ENCODE results near the gene SUDS3. TPM values are rescaled to one million over a fixed set of nuclear protein-coding genes. Genes with fewer than 3 reads are reported as not detected.

Gene SUDS3
- total RNA-seq, 5 donors from 2014 or later (not counting 1 experiment from before 2014, with no cell fraction given) = 23.0 to 29.9 (median 26.3) TPM

GRCh38 chr12:118463677-118464076 is 87.3 kb downstream of the SUDS3 start:
- Mint-ChIP-seq H3K27me3 (peaks cover 0 to 2% of the 10 kb centered on the region in 2 donors), H3K9me3 (peaks cover 0 to 6% (median 4%) of the 10 kb centered on the region in 3 donors), H3K4me1 (no peaks in the 10 kb centered on the region), H3K36me3 (no peaks in the 10 kb centered on the region), H3K4me3 (no peak overlapping the region), H3K27ac (no peak overlapping the region)
- no peak for DNase-seq
- Histone ChIP-seq H3K36me3 (ENCODE audit: control insufficient read depth in 2 of 2, extremely low read depth in 1 of 2, insufficient read depth in 1 of 2, low read length in 1 of 2) (no peaks in the 10 kb centered on the region), H3K27ac (ENCODE audit: low read length) (no peak overlapping the region), H3K4me1 (ENCODE audit: control insufficient read depth in 1 of 2, extremely low read depth in 1 of 2, insufficient read depth in 2 of 2, low read length in 2 of 2) (no peaks in the 10 kb centered on the region), H3K4me3 (ENCODE audit: control insufficient read depth in 1 of 2, extremely low read depth in 1 of 2, low read length in 1 of 2) (no peak overlapping the region), H3K9me3 (no peaks in the 10 kb centered on the region), H3K27me3 (replicated peaks in 1 of 2; ENCODE audit: control insufficient read depth in 2 of 2, extremely low read depth in 1 of 2, insufficient read depth in 2 of 2, low read length in 1 of 2) (no peaks in the 10 kb centered on the region)
- POLR2A ChIA-PET = no interaction called here
- WGBS (ENCODE audit: insufficient coverage) = 61% methylated on average over 3 of the region's 4 CpGs
- ATAC-seq (replicated peaks in 1 of 4) = no peak
- CTCF ChIA-PET = no interaction called here

- ATAC-seq (replicated peaks in 1 of 4) = no peak
- CTCF ChIA-PET = no interaction called here
- H3K9me3 ChIP-seq = no peaks in the 10 kb centered on the region
- H3K27ac Mint-ChIP-seq = no peak overlapping the region
- no peaks in the 10 kb centered on the region for H3K36me3 ChIP-seq (ENCODE audit: control insufficient read depth in 2 of 2, extremely low read depth in 1 of 2, insufficient read depth in 1 of 2, low read length in 1 of 2)
- H3K4me1 Mint-ChIP-seq = no peaks in the 10 kb centered on the region
- H3K9me3 Mint-ChIP-seq = peaks cover 0 to 3% (median 2%) of the 10 kb centered on the region in 3 donors
- no peaks in the 10 kb centered on the region for H3K36me3 Mint-ChIP-seq
- no peak for DNase-seq
- H3K27ac ChIP-seq (ENCODE audit: low read length) = no peak overlapping the region
- no CpG with 5 or more reads among the region's 1 CpG for WGBS (ENCODE audit: insufficient coverage)
- H3K4me3 Mint-ChIP-seq = no peak overlapping the region
- no peaks in the 10 kb centered on the region for H3K4me1 ChIP-seq (ENCODE audit: control insufficient read depth in 1 of 2, extremely low read depth in 1 of 2, insufficient read depth in 2 of 2, low read length in 2 of 2)
- peaks cover 0 to 2% of the 10 kb centered on the region in 2 donors for H3K27me3 Mint-ChIP-seq
- H3K4me3 ChIP-seq (ENCODE audit: control insufficient read depth in 1 of 2, extremely low read depth in 1 of 2, low read length in 1 of 2) = no peak overlapping the region
- no peaks in the 10 kb centered on the region for H3K27me3 ChIP-seq (replicated peaks in 1 of 2; ENCODE audit: control insufficient read depth in 2 of 2, extremely low read depth in 1 of 2, insufficient read depth in 2 of 2, low read length in 1 of 2)
- POLR2A ChIA-PET = no interaction called here
These were observed 89.4 kb downstream of the SUDS3 start for GRCh38 chr12:118465706-118466105.

Other genes starting within 250 kb of the SUDS3 start
- 100 to 1,000 TPM in 2 of 5 donors, 10 to 100 TPM in 3; 86.4 to 107 (median 97.3) TPM for gene PEBP1, start 240.4 kb upstream of the SUDS3 start, total RNA-seq
- gene TAOK3, start 3.6 kb upstream of the SUDS3 start, total RNA-seq = 10 to 100 TPM; 58.7 to 93.6 (median 67.4) TPM

Measured in T-cell (primary cell).